ENCODE results near the gene ROPN1. TPM values are rescaled to one million over a fixed set of nuclear protein-coding genes. Genes with fewer than 3 reads are reported as not detected.

ROPN1 gene
- total RNA-seq, 2 experiments from 2014 or later: not detected

Other genes with a start within 250 kb of the ROPN1 start
- not detected for gene MYLK, start 107.8 kb downstream of the ROPN1 start, total RNA-seq
- gene CCDC14, start 30.9 kb downstream of the ROPN1 start, total RNA-seq: 10 to 100 TPM; 31.1 to 34.0 TPM
- 1 to 10 TPM; 7.5 to 8.5 TPM for gene KALRN, start 41.2 kb upstream of the ROPN1 start, total RNA-seq